K562 (cell line): ENCODE results near the gene TAS2R8. TPM values are rescaled to one million over a fixed set of nuclear protein-coding genes. Genes with fewer than 3 reads are reported as not detected.

Experiments
- ATAC-seq: fragments of 200-7000 bp; cut with Tn5 transposase; 3 replicates; pipeline ENCODE4 v1.9.1; 2020; ENCODE audit warnings: moderate library complexity
- BruUV-seq: library from RNA; stranded (reverse); fragments of 400-500 nt; replicated peaks from 2 replicates; lab custom pipeline; 2021; lab: Mats Ljungman, UMichigan
- CTCF ChIA-PET: fragments of 300-600 bp; formaldehyde crosslinking; extraction: SDS; loops from one replicate; lab custom pipeline; 2021; ENCODE audit warnings: low intra/inter-chr PET ratio; lab: Yijun Ruan, JAX
- POLR2A ChIA-PET: fragments of 300-600, 350-650 bp; sonication (Branson Sonifier 250); formaldehyde crosslinking; extraction: SDS; loops from one replicate; lab custom pipeline; 2021; ENCODE audit warnings: antibody characterized with exemption, inconsistent platforms; lab: Yijun Ruan, JAX
- DNase-seq, 4 experiments: peaks; one replicate each; pipeline versions ENCODE4 v3.0.0 to v3.0.0-alpha.2; 2011 to 2018; ENCODE audit warnings: low spot score in 3 of 4, mixed read lengths in 3 of 4; ENCODE audit errors: extremely low read depth in 1 of 4
- FAIRE-seq: peaks from 2 replicates; lab custom pipeline; 2011; peaks lifted over from hg19 to GRCh38; lab: Jason Lieb, UNC
- H2AFZ ChIP-seq: 2 replicates; pipeline ENCODE4 v1.6.0; 2011; ENCODE audit warnings: low read depth, low read length, control low read depth, inconsistent platforms
- H3K27ac ChIP-seq: fragments of 200-600 bp; 3 replicates; pipeline ENCODE4 v1.8.0; 2011; ENCODE audit warnings: low read depth, mild to moderate bottlenecking, control low read depth, inconsistent platforms, low read length, moderate library complexity, mixed read lengths; ENCODE audit errors: extremely low read depth
- H3K27me3 ChIP-seq, 2 experiments: fragments of 300-600 bp in 1 of 2; 2 replicates in 1 of 2; 3 replicates in 1 of 2; pipeline versions ENCODE4 v1.6.0 to v1.8.0; 2011; ENCODE audit warnings: inconsistent platforms in 2 of 2, low read length in 2 of 2, mild to moderate bottlenecking in 1 of 2, mixed read lengths in 1 of 2, moderate library complexity in 1 of 2; ENCODE audit not compliant: control insufficient read depth in 2 of 2, insufficient read depth in 2 of 2
- H3K36me3 ChIP-seq: fragments of 300-600 bp; 3 replicates; pipeline ENCODE4 v1.8.0; 2011; ENCODE audit warnings: mild to moderate bottlenecking, low read length, inconsistent platforms; ENCODE audit not compliant: control insufficient read depth, insufficient read depth
- H3K4me1 ChIP-seq, 2 experiments: fragments of 200-600 bp in 1 of 2; replicated peaks in 1 of 2; 2 replicates in 1 of 2; 3 replicates in 1 of 2; pipeline versions ENCODE4 v1.5.1 to v1.8.0; 2011; ENCODE audit warnings: inconsistent platforms in 2 of 2, low read length in 2 of 2, mild to moderate bottlenecking in 1 of 2, mixed read lengths in 1 of 2, moderate library complexity in 1 of 2; ENCODE audit not compliant: control insufficient read depth in 2 of 2, insufficient read depth in 2 of 2
- H3K4me2 ChIP-seq: 2 replicates; pipeline ENCODE4 v1.6.1; 2011; ENCODE audit warnings: low read length, control low read depth, inconsistent platforms, mixed read lengths; ENCODE audit not compliant: insufficient read depth
- H3K4me3 ChIP-seq: fragments of 200-600 bp; sonication (generic), shearing (Covaris generic); 2 replicates; pipeline ENCODE4 v1.5.1; 2016; ENCODE audit warnings: control low read depth, inconsistent platforms
- H3K79me2 ChIP-seq: fragments of 200-600 bp; 3 replicates; pipeline ENCODE4 v1.8.0; 2011; ENCODE audit warnings: low read length, inconsistent platforms; ENCODE audit not compliant: control insufficient read depth, insufficient read depth
- H3K9ac ChIP-seq, 2 experiments: 2 replicates each; pipeline versions ENCODE4 v1.6.0 to v1.6.1; 2011; ENCODE audit warnings: low read depth in 2 of 2, low read length in 2 of 2, control low read depth in 1 of 2, inconsistent platforms in 1 of 2, mild to moderate bottlenecking in 1 of 2, mixed read lengths in 1 of 2; ENCODE audit not compliant: insufficient read depth in 1 of 2
- H3K9me1 ChIP-seq: one replicate; pipeline ENCODE4 v1.6.0; 2011; ENCODE audit warnings: inconsistent platforms, mild to moderate bottlenecking, low read length, moderate library complexity; ENCODE audit not compliant: control insufficient read depth, insufficient read depth
- H3K9me3 ChIP-seq: replicated peaks from 2 replicates; pipeline ENCODE4 v1.5.1; 2011; ENCODE audit warnings: low read depth, low read length, inconsistent platforms; ENCODE audit not compliant: control insufficient read depth, insufficient read depth
- H4K20me1 ChIP-seq: replicated peaks from 2 replicates; pipeline ENCODE4 v1.6.1; 2011; ENCODE audit warnings: low read length, inconsistent platforms, mixed read lengths; ENCODE audit not compliant: control insufficient read depth, insufficient read depth
- KLF1 ChIP-seq: fragments of 450-650 bp; IDR thresholded peaks from 2 replicates; pipeline ENCODE4 v1.6.1; 2016; ENCODE audit warnings: missing genetic modification characterization, missing compliant biosample characterization
- L3MBTL2 ChIP-seq: fragments of 450-650 bp; IDR thresholded peaks from 2 replicates; pipeline ENCODE4 v1.6.1; 2016; ENCODE audit warnings: mild to moderate bottlenecking, moderate library complexity
- TCF15 ChIP-seq: fragments of 250-450 bp; sonication (Bioruptor Pico); IDR thresholded peaks from 2 replicates; pipeline ENCODE4 v1.8.0; 2022; ENCODE audit warnings: moderate library complexity, mild to moderate bottlenecking, inconsistent platforms
- TCF7 ChIP-seq: sonication (generic); IDR thresholded peaks from 2 replicates; pipeline ENCODE4 v1.6.1; 2016; ENCODE audit warnings: antibody characterized with exemption, borderline replicate concordance
- ZBTB11 ChIP-seq, 3 experiments: fragments of 200-800 bp in 1 of 3; fragments of 250-450 bp in 1 of 3; fragments of 450-650 bp in 1 of 3; sonication (Bioruptor Pico) in 1 of 3; sonication (Bioruptor generic) in 1 of 3; formaldehyde crosslinking in 1 of 3; IDR thresholded peaks; 2 replicates each; pipeline versions ENCODE4 v1.6.1 to v1.8.0; 2016 to 2022; ENCODE audit warnings: mild to moderate bottlenecking in 2 of 3, missing genetic modification characterization in 2 of 3, missing compliant biosample characterization in 1 of 3, moderate library complexity in 1 of 3
- ZBTB5 ChIP-seq: fragments of 450-650 bp; IDR thresholded peaks from 2 replicates; pipeline ENCODE4 v1.6.1; 2017; ENCODE audit warnings: antibody characterized with exemption
- WGBS: fragments of 100-300 bp; shearing (Covaris generic); methylation state at CpG from one replicate; pipeline ENCODE4 v1.1.6; 2016; ENCODE audit warnings: low coverage, mixed read lengths; ENCODE audit not compliant: insufficient coverage; ENCODE audit errors: missing lambda C conversion rate; 5-methylcytosine and 5-hydroxymethylcytosine counted together
- in situ Hi-C: fragments of 300-500 bp; cut with MboI; formaldehyde crosslinking; loops from 4 replicates; pipeline ENCODE4 v1.15.0; 2018; ENCODE audit warnings: inconsistent platforms, mixed read lengths
- intact Hi-C: fragments of 100-400 bp; cut with micrococcal nuclease; formaldehyde crosslinking; loops from 2 replicates; pipeline ENCODE4 v1.14.2; 2022
- polyA plus RNA-seq, 8 experiments: library from polyadenylated mRNA; depleted of rRNA in 4 of 8; stranded (reverse) in 5 of 8; unstranded in 3 of 8; fragments of >200 nt; fragmentation: Nextera tagmentation in 2 of 8; fragmentation: Illumina TruSeq in 1 of 8; extraction: Ambion mirVana in 2 of 8; extraction: Trizol in 1 of 8; gene quantifications; 2 replicates each; pipeline versions ENCODE4 v1.2.1 to v1.2.3, GENCODE V29; 2011 to 2014; ENCODE audit warnings: inconsistent platforms in 1 of 8, missing spikeins in 1 of 8
- total RNA-seq, 7 experiments: library from RNA; depleted of rRNA in 6 of 7; stranded (reverse); fragments of >200 nt in 6 of 7; fragmentation: Illumina TruSeq in 2 of 7; extraction: Trizol in 2 of 7; gene quantifications; 2 replicates each; pipeline versions ENCODE4 v1.2.1 to v1.2.3, GENCODE V29; 2011 to 2021; ENCODE audit warnings: low replicate concordance in 1 of 7

The TAS2R8 gene
- total and polyA plus RNA-seq, 9 of the 15 experiments (the other 6 are each of a cell fraction or from before 2014, with no cell fraction given) = not detected

GRCh38 chr12:10826258-10826657, 19.2 kb upstream of the TAS2R8 start, which contains the start of gene TAS2R10:
Gene TAS2R10 (minus strand): TSS chr12:10826358. CDS start chr12:10826269, 89 bp downstream.
- H3K9me1 ChIP-seq = no peaks in the 10 kb centered on the region
- intact Hi-C loops (no loop called here), in situ Hi-C loops (no loop called here)
- ATAC-seq (no peak), FAIRE-seq (no peak), DNase-seq (no peak)
- no peaks in the 10 kb centered on the region for H3K79me2 ChIP-seq
- no peaks in the 10 kb centered on the region for H4K20me1 ChIP-seq
- H3K36me3 ChIP-seq = no peaks in the 10 kb centered on the region
- 0% methylated on average over 3 of the region's 3 CpGs for WGBS
- no peak within 1 kb of the TSS for H2AFZ ChIP-seq
- no peak for TF ChIP-seq TCF7
- TF ChIP-seq ZBTB5 = no peak
- no peak for TF ChIP-seq ZBTB11 (CRISPR knock-in tag; IDR thresholded peaks at IDR 0.05)
- TF ChIP-seq L3MBTL2 = no peak
- no peak for TF ChIP-seq TCF15 (CRISPR knock-in tag)
- no peak for TF ChIP-seq KLF1 (tag)
- H3K27me3 ChIP-seq = no peaks in the 10 kb centered on the region
- no peaks in the 10 kb centered on the region for H3K4me1 ChIP-seq
- POLR2A ChIA-PET = no interaction called here
- no peak within 1 kb of the TSS for H3K9ac ChIP-seq
- BruUV-seq = no TSS peak
- CTCF ChIA-PET = no interaction called here
- no peak within 1 kb of the TSS for H3K4me2 ChIP-seq
- no peak within 1 kb of the TSS for H3K4me3 ChIP-seq
- no peaks in the 10 kb centered on the region for H3K9me3 ChIP-seq
- H3K27ac ChIP-seq = no peak within 1 kb of the TSS
